MM.1S (cell line): ENCODE data around the gene NPAS1.

Experiments used
- DNase-seq: peaks from one replicate; pipeline ENCODE4 v3.0.0-alpha.2; 2015
- H2AFZ ChIP-seq: fragments of 300-600 bp; sonication (generic); 2 replicates; pipeline ENCODE4 v1.6.0; 2016; ENCODE audit warnings: antibody characterized with exemption, low read length
- H3F3A ChIP-seq: fragments of 300-600 bp; sonication (generic); 2 replicates; pipeline ENCODE4 v1.6.1; 2016; ENCODE audit warnings: mild to moderate bottlenecking, antibody characterized with exemption, low read length, moderate library complexity, mixed read lengths; ENCODE audit not compliant: insufficient read depth
- H3K27ac ChIP-seq: fragments of 300-600 bp; sonication (generic); 2 replicates; pipeline ENCODE4 v1.5.1; 2016; ENCODE audit warnings: mild to moderate bottlenecking, low read length
- H3K27me3 ChIP-seq: fragments of 300-600 bp; sonication (generic); replicated peaks from 2 replicates; pipeline ENCODE4 v1.6.0; 2016; ENCODE audit warnings: low read length; ENCODE audit not compliant: insufficient read depth
- H3K36me3 ChIP-seq: fragments of 300-600 bp; sonication (generic); replicated peaks from 2 replicates; pipeline ENCODE4 v1.6.1; 2016; ENCODE audit warnings: mild to moderate bottlenecking, low read length, mixed read lengths; ENCODE audit not compliant: insufficient read depth
- H3K4me1 ChIP-seq: fragments of 300-600 bp; sonication (generic); 2 replicates; pipeline ENCODE4 v1.6.1; 2016; ENCODE audit warnings: low read length, mixed read lengths
- H3K4me2 ChIP-seq: fragments of 300-600 bp; sonication (generic); 2 replicates; pipeline ENCODE4 v1.6.0; 2016; ENCODE audit warnings: low read depth, low read length
- H3K4me3 ChIP-seq: fragments of 300-600 bp; sonication (generic); 2 replicates; pipeline ENCODE4 v1.5.1; 2016; ENCODE audit warnings: low read length, mixed read lengths
- H3K79me2 ChIP-seq: fragments of 300-600 bp; sonication (generic); 2 replicates; pipeline ENCODE4 v1.6.1; 2016; ENCODE audit warnings: mixed run types, low read length, mixed read lengths
- H3K9ac ChIP-seq: fragments of 300-600 bp; sonication (generic); 2 replicates; pipeline ENCODE4 v1.6.1; 2016; ENCODE audit warnings: low read length, mixed read lengths
- H3K9me2 ChIP-seq: fragments of 300-600 bp; sonication (generic); replicated peaks from 2 replicates; pipeline ENCODE4 v1.6.1; 2016; ENCODE audit warnings: mild to moderate bottlenecking, low read length, mixed read lengths; ENCODE audit not compliant: insufficient read depth
- H3K9me3 ChIP-seq: fragments of 300-600 bp; sonication (generic); replicated peaks from 2 replicates; pipeline ENCODE4 v1.6.1; 2016; ENCODE audit warnings: mild to moderate bottlenecking, low read length, mixed read lengths; ENCODE audit not compliant: insufficient read depth
- H4K20me1 ChIP-seq: fragments of 300-600 bp; sonication (generic); 2 replicates; pipeline ENCODE4 v1.6.1; 2016; ENCODE audit warnings: mild to moderate bottlenecking, low read length, moderate library complexity, mixed read lengths; ENCODE audit not compliant: insufficient read depth
- CTCF ChIP-seq: fragments of 300-600 bp; sonication (generic); IDR thresholded peaks from 2 replicates; pipeline ENCODE4 v1.5.1; 2016; ENCODE audit warnings: antibody characterized with exemption, low read length, mixed read lengths
- EZH2 ChIP-seq: fragments of 300-600 bp; sonication (generic); optimal IDR thresholded peaks from 2 replicates; pipeline ENCODE3; 2017; ENCODE audit warnings: low read depth, mild to moderate bottlenecking, antibody characterized with exemption, low read length, mixed read lengths
- EZH2phosphoT487 ChIP-seq: fragments of 300-600 bp; sonication (generic); IDR thresholded peaks from 2 replicates; pipeline ENCODE4 v1.6.1; 2018; ENCODE audit warnings: antibody characterized with exemption, low read length

NPAS1 gene

DNA sequence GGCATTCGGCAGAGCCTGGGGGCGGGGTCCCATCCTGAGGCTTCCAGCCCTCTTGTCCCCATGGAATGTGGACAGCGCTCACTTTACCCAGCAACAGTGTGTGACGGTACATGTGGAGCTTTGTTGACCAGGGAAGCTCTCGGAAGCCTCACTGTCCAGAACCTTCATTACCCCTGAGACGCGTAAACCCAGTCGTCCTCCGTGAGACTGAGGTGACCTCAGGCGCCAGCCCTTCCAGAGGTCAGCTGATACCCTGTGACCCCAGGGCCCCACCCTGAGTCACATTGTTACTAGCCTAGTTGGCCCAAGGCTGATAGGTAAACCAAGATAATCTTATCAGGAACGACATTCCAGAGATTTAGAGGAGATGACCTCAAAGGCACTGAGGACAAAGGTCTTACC lies 39.0 kb downstream of the NPAS1 start:
- H3K4me3 ChIP-seq = no peak overlapping the region
- H3K9me2 ChIP-seq = no peaks in the 10 kb centered on the region
- no peaks in the 10 kb centered on the region for H3K9me3 ChIP-seq
- H3K27me3 ChIP-seq = no peaks in the 10 kb centered on the region
- no peaks in the 10 kb centered on the region for H3F3A ChIP-seq
- H3K9ac ChIP-seq = no peak overlapping the region
- H3K27ac ChIP-seq = no peak overlapping the region
- DNase-seq = no peak
- H3K36me3 ChIP-seq = no peaks in the 10 kb centered on the region
- no peak overlapping the region for H3K4me2 ChIP-seq
- H3K4me1 ChIP-seq = no peaks in the 10 kb centered on the region
- H3K79me2 ChIP-seq = no peaks in the 10 kb centered on the region
- no peaks in the 10 kb centered on the region for H4K20me1 ChIP-seq
- no peak for TF ChIP-seq EZH2
- TF ChIP-seq CTCF = no peak
- TF ChIP-seq EZH2phosphoT487 = no peak
- H2AFZ ChIP-seq = no peak overlapping the region

GRCh38 chr19:47063874-47064273 lies 44.2 kb downstream of the NPAS1 start:
- Histone ChIP-seq H3K79me2 (no peaks in the 10 kb centered on the region), H3K4me1 (no peaks in the 10 kb centered on the region), H3K9ac (no peak overlapping the region), H4K20me1 (no peaks in the 10 kb centered on the region), H3K4me2 (no peak overlapping the region), H3K9me3 (no peaks in the 10 kb centered on the region), H2AFZ (no peak overlapping the region), H3F3A (no peaks in the 10 kb centered on the region), H3K27me3 (no peaks in the 10 kb centered on the region), H3K36me3 (no peaks in the 10 kb centered on the region), H3K27ac (no peak overlapping the region), H3K9me2 (no peaks in the 10 kb centered on the region), H3K4me3 (no peak overlapping the region)
- TF ChIP-seq EZH2 = no peak
- no peak for TF ChIP-seq CTCF
- TF ChIP-seq EZH2phosphoT487 = no peak
- DNase-seq = no peak

- H3K4me1 ChIP-seq = no peaks in the 10 kb centered on the region
- no peaks in the 10 kb centered on the region for H3K9me3 ChIP-seq
- no peaks in the 10 kb centered on the region for H3K79me2 ChIP-seq
- no peak for TF ChIP-seq CTCF
- no peak for TF ChIP-seq EZH2
- H3K4me3 ChIP-seq = no peak overlapping the region
- H3K27me3 ChIP-seq = no peaks in the 10 kb centered on the region
- no peak overlapping the region for H3K9ac ChIP-seq
- DNase-seq = no peak
- no peak overlapping the region for H3K4me2 ChIP-seq
- H4K20me1 ChIP-seq = no peaks in the 10 kb centered on the region
- no peaks in the 10 kb centered on the region for H3K36me3 ChIP-seq
- H2AFZ ChIP-seq = no peak overlapping the region
- no peaks in the 10 kb centered on the region for H3F3A ChIP-seq
- H3K9me2 ChIP-seq = no peaks in the 10 kb centered on the region
- no peak overlapping the region for H3K27ac ChIP-seq
Observed at GRCh38 chr19:47065242-47065641, 45.6 kb downstream of the NPAS1 start.
